HepG2 (cell line): ENCODE measurements around the gene TH. TPM values are rescaled to one million over a fixed set of nuclear protein-coding genes. Genes with fewer than 3 reads are reported as not detected.

Experiments used
- CREBL2 ChIP-seq: sonication (generic); formaldehyde crosslinking; IDR thresholded peaks from 2 replicates; pipeline ENCODE4 v1.8.1; 2023; ENCODE audit warnings: missing genetic modification reagents, mild to moderate bottlenecking, borderline replicate concordance
- CSRNP1 ChIP-seq: sonication (generic); formaldehyde crosslinking; IDR thresholded peaks from 2 replicates; pipeline ENCODE4 v1.8.1; 2023; ENCODE audit warnings: mild to moderate bottlenecking, missing genetic modification reagents
- CSRNP2 ChIP-seq: sonication (generic); formaldehyde crosslinking; conservative IDR thresholded peaks from 2 replicates; pipeline ENCODE4 v1.8.0; 2022; ENCODE audit warnings: low read depth, missing genetic modification reagents
- HMG20A ChIP-seq: IDR thresholded peaks from 2 replicates; pipeline ENCODE4 v1.6.1; 2016; ENCODE audit warnings: borderline replicate concordance
- ISX ChIP-seq: sonication (generic); formaldehyde crosslinking; conservative IDR thresholded peaks from 2 replicates; pipeline ENCODE4 v1.5.0; 2020; ENCODE audit warnings: missing genetic modification reagents
- MAX ChIP-seq: IDR thresholded peaks from 2 replicates; pipeline ENCODE4 v1.6.1; 2012; ENCODE audit warnings: inconsistent platforms
- MBD4 ChIP-seq: IDR thresholded peaks from 2 replicates; pipeline ENCODE4 v1.6.1; 2012; ENCODE audit warnings: low read length, inconsistent platforms, borderline replicate concordance
- NBN ChIP-seq: fragments of 450-650 bp; conservative IDR thresholded peaks from 2 replicates; pipeline ENCODE4 v1.6.1; 2017
- NR2F1 ChIP-seq, 2 experiments: fragments of 450-650 bp in 1 of 2; formaldehyde crosslinking in 1 of 2; IDR thresholded peaks; 2 replicates each; pipeline versions ENCODE4 v1.5.0 to v1.6.1; 2016 to 2020; ENCODE audit warnings: mild to moderate bottlenecking in 1 of 2, missing compliant biosample characterization in 1 of 2, missing genetic modification reagents in 1 of 2, moderate library complexity in 1 of 2
- PHF21A ChIP-seq: sonication (generic); formaldehyde crosslinking; IDR thresholded peaks from 2 replicates; pipeline ENCODE4 v1.5.0; 2020; ENCODE audit warnings: mild to moderate bottlenecking, missing genetic modification reagents
- RBM39 ChIP-seq: fragments of 200-400 bp; formaldehyde crosslinking; IDR thresholded peaks from one replicate; pipeline ENCODE4 v1.6.1; 2018; ENCODE audit warnings: antibody characterized with exemption, mild to moderate bottlenecking, low read depth, low read length; ENCODE audit not compliant: poor library complexity, severe bottlenecking
- RXRB ChIP-seq: IDR thresholded peaks from 2 replicates; pipeline ENCODE4 v1.6.1; 2016; ENCODE audit warnings: borderline replicate concordance, missing genetic modification reagents, missing compliant biosample characterization
- STAG1 ChIP-seq: sonication (generic); formaldehyde crosslinking; IDR thresholded peaks from 2 replicates; pipeline ENCODE4 v1.4.0; 2020; ENCODE audit warnings: missing genetic modification reagents
- THAP9 ChIP-seq: sonication (generic); formaldehyde crosslinking; IDR thresholded peaks from 2 replicates; pipeline ENCODE4; 2020; ENCODE audit warnings: missing genetic modification reagents, mild to moderate bottlenecking, borderline replicate concordance
- TOE1 ChIP-seq: sonication (generic); formaldehyde crosslinking; IDR thresholded peaks from 2 replicates; pipeline ENCODE4 v1.4.0; 2020; ENCODE audit warnings: mild to moderate bottlenecking, missing genetic modification reagents
- ZBTB3 ChIP-seq: sonication (generic); formaldehyde crosslinking; IDR thresholded peaks from 2 replicates; pipeline ENCODE4 v1.4.0; 2020; ENCODE audit warnings: low read depth, mild to moderate bottlenecking, moderate library complexity, missing genetic modification reagents, borderline replicate concordance
- ZFP36 ChIP-seq: fragments of 150-350 bp; IDR thresholded peaks from 2 replicates; pipeline ENCODE4 v1.6.1; 2018; ENCODE audit warnings: borderline replicate concordance, low read length, low read depth; ENCODE audit not compliant: partially characterized antibody
- ZMYM3 ChIP-seq: sonication (generic); formaldehyde crosslinking; IDR thresholded peaks from 2 replicates; pipeline ENCODE4 v1.5.1; 2020; ENCODE audit warnings: mild to moderate bottlenecking, missing genetic modification reagents
- ZNF557 ChIP-seq: sonication (generic); formaldehyde crosslinking; IDR thresholded peaks from 2 replicates; pipeline ENCODE4 v1.4.0; 2020; ENCODE audit warnings: missing genetic modification reagents
- ZNF580 ChIP-seq: IDR thresholded peaks from 2 replicates; pipeline ENCODE4 v1.6.1; 2016; ENCODE audit warnings: low read depth, borderline replicate concordance
- ZNF740 ChIP-seq: sonication (generic); formaldehyde crosslinking; IDR thresholded peaks from 2 replicates; pipeline ENCODE4 v1.4.0; 2020; ENCODE audit warnings: missing genetic modification reagents
- ZNF776 ChIP-seq: sonication (generic); formaldehyde crosslinking; IDR thresholded peaks from 2 replicates; pipeline ENCODE4 v1.4.0; 2020; ENCODE audit warnings: mild to moderate bottlenecking, missing genetic modification reagents
- polyA plus RNA-seq, 8 experiments: library from polyadenylated mRNA; depleted of rRNA in 3 of 8; stranded (reverse) in 7 of 8; unstranded in 1 of 8; fragments of >200 nt; fragmentation: Illumina TruSeq in 4 of 8; extraction: Trizol in 4 of 8; gene quantifications; 2 replicates each; pipeline versions ENCODE4 v1.2.1 to v1.2.3, GENCODE V29; 2011 to 2016; ENCODE audit warnings: low read depth in 4 of 8, missing spikeins in 1 of 8, mixed read lengths in 1 of 8; ENCODE audit not compliant: insufficient read depth in 1 of 8
- total RNA-seq, 5 experiments: library from RNA; depleted of rRNA; stranded (reverse); fragments of >200 nt; fragmentation: Illumina TruSeq; extraction: Trizol; gene quantifications; 2 replicates each; pipeline ENCODE4 v1.2.3, GENCODE V29; 2016; ENCODE audit warnings: low read depth in 1 of 5

The TH gene
- total and polyA plus RNA-seq, 2 of the 13 experiments (the other 11 are each of a cell fraction or from before 2014, with no cell fraction given), result 0.36 TPM; not detected in 1

GRCh38 chr11:2211113-2211971 lies 39.7 kb upstream of the TH start (continued):
- TF ChIP-seq ZNF776 (CRISPR knock-in tag), result no peak
- peak; percentile 100 for TF ChIP-seq PHF21A
- peak; percentile 34; the same call in 1 of the 2 replicates for TF ChIP-seq ZNF557
- no peak for TF ChIP-seq NBN
- TF ChIP-seq ZNF740 (CRISPR knock-in tag), result peak; percentile 96
- no peak for TF ChIP-seq CSRNP2 (CRISPR knock-in tag)
- peak; percentile 90 for TF ChIP-seq ZMYM3 (CRISPR knock-in tag)
- TF ChIP-seq CSRNP1, result peak; percentile 86
- 0 out of 2 replicates have a peak, but pooled peaks have one; percentile 3 for TF ChIP-seq ZNF580 (CRISPR knock-in tag)
- no peak for TF ChIP-seq ZFP36
- TF ChIP-seq RXRB, result peak; percentile 94
- no peak for TF ChIP-seq RBM39
- peak; percentile 100 for TF ChIP-seq HMG20A (CRISPR knock-in tag)
- TF ChIP-seq MBD4, result no peak
- peak; percentile 74 for TF ChIP-seq MAX
- TF ChIP-seq TOE1 (CRISPR knock-in tag), result no peak
- TF ChIP-seq NR2F1 (CRISPR knock-in tag; IDR thresholded peaks at IDR 0.05), result peak; percentile 66 to 73; a peak in 2 of 4 replicates
- no peak for TF ChIP-seq CREBL2 (CRISPR knock-in tag)
- TF ChIP-seq THAP9 (CRISPR knock-in tag), result peak; percentile 58; the same call in 1 of the 2 replicates
- no peak; the same call in 1 of the 2 replicates for TF ChIP-seq ZBTB3 (CRISPR knock-in tag)
- no peak for TF ChIP-seq ISX
- TF ChIP-seq STAG1 (CRISPR knock-in tag), result no peak; the same call in none of the 2 replicates
